DOHH2 (cell line): Measurements from ENCODE around the gene CDK3.

Experiments used
- H3F3A ChIP-seq: fragments of 200-600 bp; sonication (generic), shearing (Covaris generic); 2 replicates; pipeline ENCODE4 v1.6.0; 2016; ENCODE audit warnings: antibody characterized with exemption, mild to moderate bottlenecking; ENCODE audit not compliant: control insufficient read depth, insufficient read depth
- H3K27ac ChIP-seq: fragments of 200-600 bp; sonication (generic); 2 replicates; pipeline ENCODE4 v1.5.1; 2014; ENCODE audit warnings: low read depth, mild to moderate bottlenecking, low read length, moderate library complexity
- H3K27me3 ChIP-seq: fragments of 200-600 bp; sonication (generic); 2 replicates; pipeline ENCODE4 v1.6.1; 2014; ENCODE audit warnings: mild to moderate bottlenecking, low read length, mixed read lengths; ENCODE audit not compliant: control insufficient read depth
- H3K36me3 ChIP-seq: fragments of 200-600 bp; sonication (generic); 2 replicates; pipeline ENCODE4 v1.6.1; 2014; ENCODE audit warnings: mild to moderate bottlenecking, low read length, moderate library complexity, mixed read lengths; ENCODE audit not compliant: control insufficient read depth
- H3K4me1 ChIP-seq: fragments of 200-600 bp; sonication (generic); 2 replicates; pipeline ENCODE4 v1.6.1; 2014; ENCODE audit warnings: mild to moderate bottlenecking, low read length, mixed read lengths; ENCODE audit not compliant: control insufficient read depth
- H3K4me2 ChIP-seq: fragments of 200-600 bp; sonication (generic); 2 replicates; pipeline ENCODE4 v1.6.0; 2014; ENCODE audit warnings: mild to moderate bottlenecking, low read length, moderate library complexity
- H3K4me3 ChIP-seq: fragments of 200-600 bp; sonication (generic); 2 replicates; pipeline ENCODE4 v1.5.1; 2014; ENCODE audit warnings: mild to moderate bottlenecking, low read length, mixed read lengths
- H3K79me2 ChIP-seq: fragments of 200-600 bp; sonication (generic); 2 replicates; pipeline ENCODE4 v1.6.1; 2014; ENCODE audit warnings: mild to moderate bottlenecking, low read length, mixed read lengths; ENCODE audit not compliant: control insufficient read depth
- H3K9me2 ChIP-seq: fragments of 200-600 bp; sonication (generic); replicated peaks from 2 replicates; pipeline ENCODE4 v1.6.1; 2014; ENCODE audit warnings: mild to moderate bottlenecking, low read length, mixed read lengths; ENCODE audit not compliant: control insufficient read depth
- H3K9me3 ChIP-seq: fragments of 200-600 bp; sonication (generic); 2 replicates; pipeline ENCODE4 v1.6.1; 2014; ENCODE audit warnings: antibody characterized with exemption, low read length, mixed read lengths; ENCODE audit not compliant: control insufficient read depth, insufficient read depth
- H4K20me1 ChIP-seq: fragments of 200-600 bp; sonication (generic); 2 replicates; pipeline ENCODE4 v1.6.0; 2014; ENCODE audit warnings: low read depth, mild to moderate bottlenecking, antibody characterized with exemption, low read length, moderate library complexity; ENCODE audit not compliant: control insufficient read depth, insufficient read depth
- EZH2phosphoT487 ChIP-seq: fragments of 200-600 bp; sonication (generic); IDR thresholded peaks from 2 replicates; pipeline ENCODE4 v1.6.1; 2017; ENCODE audit warnings: borderline replicate concordance, mild to moderate bottlenecking, antibody characterized with exemption, low read length, moderate library complexity, mixed read lengths
- TF ChIP-seq, protein P1 (sequence below): fragments of 200-600 bp; sonication (generic); IDR thresholded peaks from one replicate; pipeline ENCODE4 v1.5.1; 2014; ENCODE audit warnings: antibody characterized with exemption, mild to moderate bottlenecking, low read depth, low read length; ENCODE audit not compliant: poor library complexity, severe bottlenecking

The CDK3 gene

DNA sequence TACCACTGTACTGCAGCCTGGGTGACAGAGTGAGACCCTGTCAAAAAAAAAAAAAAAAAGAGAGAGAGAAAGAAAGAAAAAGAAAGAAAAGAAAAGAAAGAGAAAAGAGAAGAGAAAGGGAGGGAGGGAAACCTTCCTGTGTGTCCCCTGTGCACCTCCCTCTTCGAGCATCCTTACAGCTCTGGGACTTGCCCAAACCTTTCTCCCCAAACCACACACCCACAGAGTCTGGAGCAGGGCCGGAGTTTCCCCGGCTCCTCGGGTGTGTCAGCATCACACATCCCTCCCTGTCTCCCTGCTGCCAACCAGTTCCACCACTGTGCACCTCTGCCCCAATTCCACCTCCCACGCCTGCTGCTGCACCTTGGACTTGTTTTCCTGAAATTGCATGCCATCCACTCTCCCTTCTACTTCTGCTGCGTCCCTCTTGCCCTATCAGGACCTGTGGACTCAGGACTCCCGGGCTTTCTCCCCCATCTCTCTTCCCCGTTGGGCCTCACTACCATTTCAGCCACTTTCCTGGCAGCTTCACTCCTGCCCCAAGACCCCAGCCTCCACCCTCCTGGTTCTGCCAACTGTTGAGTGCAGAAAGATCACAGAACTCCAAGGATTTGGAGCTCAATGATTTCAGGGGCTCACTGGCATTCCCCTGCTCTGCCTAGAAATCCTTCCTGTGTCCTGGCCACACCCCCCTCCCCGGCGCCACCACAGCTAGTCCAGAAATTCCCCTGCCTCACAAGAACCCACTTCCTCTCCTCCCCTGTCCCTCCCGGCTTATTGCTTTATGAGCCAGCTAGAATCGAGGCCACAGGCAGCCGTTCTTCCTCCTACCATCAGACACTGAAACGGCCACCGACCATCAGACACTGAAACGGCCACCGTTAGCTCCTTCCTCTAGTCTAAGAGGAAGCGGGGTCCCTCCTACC lies 3.7 kb upstream of the CDK3 start:
- no peaks in the 10 kb centered on the region for H3K27me3 ChIP-seq
- H4K20me1 ChIP-seq, result no peaks in the 10 kb centered on the region
- H3K4me3 ChIP-seq, result no peak overlapping the region
- no peak for TF ChIP-seq EZH2phosphoT487
- TF ChIP-seq, protein P1, sequence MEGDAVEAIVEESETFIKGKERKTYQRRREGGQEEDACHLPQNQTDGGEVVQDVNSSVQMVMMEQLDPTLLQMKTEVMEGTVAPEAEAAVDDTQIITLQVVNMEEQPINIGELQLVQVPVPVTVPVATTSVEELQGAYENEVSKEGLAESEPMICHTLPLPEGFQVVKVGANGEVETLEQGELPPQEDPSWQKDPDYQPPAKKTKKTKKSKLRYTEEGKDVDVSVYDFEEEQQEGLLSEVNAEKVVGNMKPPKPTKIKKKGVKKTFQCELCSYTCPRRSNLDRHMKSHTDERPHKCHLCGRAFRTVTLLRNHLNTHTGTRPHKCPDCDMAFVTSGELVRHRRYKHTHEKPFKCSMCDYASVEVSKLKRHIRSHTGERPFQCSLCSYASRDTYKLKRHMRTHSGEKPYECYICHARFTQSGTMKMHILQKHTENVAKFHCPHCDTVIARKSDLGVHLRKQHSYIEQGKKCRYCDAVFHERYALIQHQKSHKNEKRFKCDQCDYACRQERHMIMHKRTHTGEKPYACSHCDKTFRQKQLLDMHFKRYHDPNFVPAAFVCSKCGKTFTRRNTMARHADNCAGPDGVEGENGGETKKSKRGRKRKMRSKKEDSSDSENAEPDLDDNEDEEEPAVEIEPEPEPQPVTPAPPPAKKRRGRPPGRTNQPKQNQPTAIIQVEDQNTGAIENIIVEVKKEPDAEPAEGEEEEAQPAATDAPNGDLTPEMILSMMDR, result no peak
- 0 out of 2 replicates have a peak, but pooled peaks cover 3% of the 10 kb centered on the region for H3K36me3 ChIP-seq
- no peak overlapping the region for H3K4me2 ChIP-seq
- no peak overlapping the region for H3K27ac ChIP-seq
- H3K9me2 ChIP-seq, result no peaks in the 10 kb centered on the region
- no peaks in the 10 kb centered on the region for H3K9me3 ChIP-seq
- H3K79me2 ChIP-seq, result no peaks in the 10 kb centered on the region
- peaks cover 7% of the 10 kb centered on the region for H3K4me1 ChIP-seq
- no peaks in the 10 kb centered on the region for H3F3A ChIP-seq

- Histone ChIP-seq H3K4me1 (peaks cover 3% of the 10 kb centered on the region; the same call in 1 of the 2 replicates), H3K27me3 (no peaks in the 10 kb centered on the region), H3F3A (no peaks in the 10 kb centered on the region), H3K9me2 (no peaks in the 10 kb centered on the region), H3K79me2 (no peaks in the 10 kb centered on the region), H3K4me2 (no peak overlapping the region), H3K4me3 (no peak overlapping the region), H4K20me1 (no peaks in the 10 kb centered on the region), H3K27ac (no peak overlapping the region), H3K36me3 (0 out of 2 replicates have a peak, but pooled peaks cover 3% of the 10 kb centered on the region), H3K9me3 (no peaks in the 10 kb centered on the region)
- no peak for TF ChIP-seq EZH2phosphoT487
- TF ChIP-seq, protein P1, result no peak
Observed at GRCh38 chr17:75998327-75998795, 2.3 kb upstream of the CDK3 start.

DNA sequence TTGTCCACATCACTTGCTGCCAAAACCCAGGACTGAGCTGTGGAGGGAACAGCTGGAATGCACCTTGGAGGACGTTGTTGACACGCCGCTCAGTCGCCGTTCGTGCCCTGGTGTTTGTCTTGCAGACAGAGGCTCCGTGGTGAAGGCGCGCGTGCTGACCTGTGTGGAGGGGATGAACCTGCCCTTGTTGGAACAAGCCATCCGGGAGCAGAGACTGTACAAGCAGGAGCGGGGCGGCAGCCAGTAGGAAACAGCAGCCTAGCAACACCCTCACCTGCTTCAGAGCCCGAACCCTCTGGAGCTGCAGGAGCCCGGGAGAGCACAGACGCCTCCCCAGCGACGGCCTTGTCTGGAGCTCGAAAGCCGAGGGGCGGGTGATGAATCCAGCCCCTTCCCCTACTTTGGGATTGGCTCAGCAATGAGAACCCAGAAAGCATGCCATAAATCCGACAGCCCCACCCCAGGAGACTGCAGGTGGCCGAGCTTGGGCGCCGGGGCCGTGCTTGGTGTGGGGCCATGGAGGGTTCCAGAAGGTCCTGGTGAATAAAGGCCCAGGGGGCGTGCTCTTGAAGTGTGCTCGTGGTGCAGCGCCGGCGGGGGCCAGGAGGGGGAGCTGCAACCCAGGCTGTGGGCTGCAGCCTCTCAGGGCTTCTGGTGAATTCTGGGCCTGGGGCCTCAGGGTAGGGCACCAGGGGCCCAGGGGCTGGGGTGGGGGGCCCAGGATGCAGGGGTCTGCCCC lies 470 bp upstream of the CDK3 start:
- Histone ChIP-seq H3K79me2 (no peaks in the 10 kb centered on the region), H3K27ac (no peak overlapping the region), H3K9me2 (no peaks in the 10 kb centered on the region), H3K27me3 (no peaks in the 10 kb centered on the region), H3K4me1 (peaks cover 3% of the 10 kb centered on the region; the same call in 1 of the 2 replicates), H3K9me3 (no peaks in the 10 kb centered on the region), H3K4me2 (no peak overlapping the region), H3F3A (no peaks in the 10 kb centered on the region), H4K20me1 (no peaks in the 10 kb centered on the region), H3K36me3 (0 out of 2 replicates have a peak, but pooled peaks cover 6% of the 10 kb centered on the region), H3K4me3 (no peak overlapping the region)
- no peak for TF ChIP-seq EZH2phosphoT487
- TF ChIP-seq, protein P1, result peak; percentile 89
